AML-193 (cell line): ENCODE data around the gene TLR4.
A peak's percentile ranks its signal among the peaks of the same experiment; 100 is the strongest.

Experiments used
- DNase-seq, 2 experiments: peaks; one replicate each; lab custom pipeline; 2025; lab: John Stamatoyannopoulos, UW

Gene TLR4

GRCh38 chr9:117704024-117704575 lies at the start of gene TLR4:
Gene TLR4, plus strand, starts transcription at chr9:117704403. Its CDS starts 70 bp downstream, at chr9:117704473.
- peak; percentile 91 to 93 for DNase-seq

GRCh38 chr9:117656002-117656401 lies 48.2 kb upstream of the TLR4 start:
- no peak for DNase-seq

GRCh38 chr9:117662651-117663050 lies 41.6 kb upstream of the TLR4 start:
- DNase-seq = no peak

- DNase-seq = no peak
Measured at GRCh38 chr9:117664419-117664818, 39.8 kb upstream of the TLR4 start.

- no peak for DNase-seq
Measured at GRCh38 chr9:117665601-117666385, 38.4 kb upstream of the TLR4 start.

- DNase-seq = no peak
Measured at GRCh38 chr9:117671468-117671867, 32.7 kb upstream of the TLR4 start.

- DNase-seq = peak in 1 of 2 experiments; percentile 17
Measured at GRCh38 chr9:117672369-117672768, 31.8 kb upstream of the TLR4 start.

- DNase-seq = no peak
Measured at GRCh38 chr9:117677572-117677971, 26.6 kb upstream of the TLR4 start.

- no peak for DNase-seq
Measured at GRCh38 chr9:117678871-117679270, 25.3 kb upstream of the TLR4 start.

GRCh38 chr9:117679416-117679815 lies 24.8 kb upstream of the TLR4 start:
- DNase-seq = no peak

- DNase-seq = peak; percentile 85 to 86
Measured at GRCh38 chr9:117681888-117682287, 22.3 kb upstream of the TLR4 start.

- DNase-seq = no peak
Measured at GRCh38 chr9:117682955-117683710, 21.1 kb upstream of the TLR4 start.

- no peak for DNase-seq
Measured at GRCh38 chr9:117687532-117687931, 16.7 kb upstream of the TLR4 start.

- DNase-seq = no peak
Measured at GRCh38 chr9:117691367-117691766, 12.8 kb upstream of the TLR4 start.

GRCh38 chr9:117696154-117696553 lies 8.0 kb upstream of the TLR4 start:
- DNase-seq = peak; percentile 88

- peak; percentile 18 to 21 for DNase-seq
Measured at GRCh38 chr9:117697046-117697445, 7.2 kb upstream of the TLR4 start.

- DNase-seq = no peak
Measured at GRCh38 chr9:117703537-117703936, 666 bp upstream of the TLR4 start.

GRCh38 chr9:117704597-117704996 lies 394 bp downstream of the TLR4 start:
- no peak for DNase-seq

GRCh38 chr9:117705386-117705785 lies 1.2 kb downstream of the TLR4 start:
- DNase-seq = no peak

- DNase-seq = peak in 1 of 2 experiments; percentile 27
Measured at GRCh38 chr9:117706421-117707116, 2.4 kb downstream of the TLR4 start.

GRCh38 chr9:117707561-117707960 lies 3.4 kb downstream of the TLR4 start:
- DNase-seq = no peak

GRCh38 chr9:117709936-117710335 lies 5.7 kb downstream of the TLR4 start:
- no peak for DNase-seq
